Vagina (tissue), 2 donors: ENCODE results near the gene MAMDC2.

Experiments
- POLR2A ChIP-seq, 2 donors: fragments of 450-650 bp; IDR thresholded peaks; one replicate each; pipeline ENCODE4 v1.6.1; 2017; ENCODE audit warnings: antibody characterized with exemption in 2 of 2, mild to moderate bottlenecking in 2 of 2, moderate library complexity in 2 of 2
- POLR2AphosphoS5 ChIP-seq, 2 donors: sonication (generic); formaldehyde crosslinking; IDR thresholded peaks; one replicate each; pipeline ENCODE4 v1.9.0; 2017; ENCODE audit warnings: antibody characterized with exemption in 2 of 2, mild to moderate bottlenecking in 2 of 2, low read depth in 1 of 2; ENCODE audit not compliant: insufficient read depth in 1 of 2
- TF ChIP-seq, protein P1 (sequence below), 3 experiments: fragments of 450-650 bp in 2 of 3; fragments of 200-600 bp in 1 of 3; sonication (generic) in 1 of 3; IDR thresholded peaks; one replicate each; pipeline ENCODE4 v1.5.1; 2017 to 2019; ENCODE audit warnings: antibody characterized with exemption in 3 of 3, mild to moderate bottlenecking in 2 of 3, moderate library complexity in 2 of 3

DNA sequence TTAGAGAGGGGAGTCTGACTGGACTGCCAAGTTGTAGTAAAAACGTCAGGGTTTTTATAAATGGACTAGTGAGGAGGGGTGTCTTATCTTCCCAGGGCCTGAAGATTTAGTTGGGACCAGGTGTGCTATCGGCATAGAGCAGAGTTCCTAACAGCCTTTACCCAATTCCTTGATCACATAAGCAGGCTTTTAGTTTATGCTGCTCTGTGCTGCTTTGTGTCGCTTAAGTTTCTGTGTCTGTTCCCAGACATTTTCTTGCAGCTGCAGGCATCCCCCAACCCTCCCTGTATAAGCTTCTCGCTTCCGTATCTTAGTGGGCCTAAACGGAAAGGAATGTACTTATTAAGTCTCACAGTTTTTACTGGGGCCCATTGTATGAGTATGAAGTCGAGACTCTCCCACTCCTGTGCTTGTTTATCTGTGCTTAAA, 212.5 kb downstream of the MAMDC2 start:
- no peak for TF ChIP-seq POLR2AphosphoS5 (IDR thresholded peaks at IDR 0.05; ENCODE audit: insufficient read depth in 1 of 2, low read depth in 1 of 2)
- no peak for TF ChIP-seq POLR2A (IDR thresholded peaks at IDR 0.05)
- TF ChIP-seq, protein P1, sequence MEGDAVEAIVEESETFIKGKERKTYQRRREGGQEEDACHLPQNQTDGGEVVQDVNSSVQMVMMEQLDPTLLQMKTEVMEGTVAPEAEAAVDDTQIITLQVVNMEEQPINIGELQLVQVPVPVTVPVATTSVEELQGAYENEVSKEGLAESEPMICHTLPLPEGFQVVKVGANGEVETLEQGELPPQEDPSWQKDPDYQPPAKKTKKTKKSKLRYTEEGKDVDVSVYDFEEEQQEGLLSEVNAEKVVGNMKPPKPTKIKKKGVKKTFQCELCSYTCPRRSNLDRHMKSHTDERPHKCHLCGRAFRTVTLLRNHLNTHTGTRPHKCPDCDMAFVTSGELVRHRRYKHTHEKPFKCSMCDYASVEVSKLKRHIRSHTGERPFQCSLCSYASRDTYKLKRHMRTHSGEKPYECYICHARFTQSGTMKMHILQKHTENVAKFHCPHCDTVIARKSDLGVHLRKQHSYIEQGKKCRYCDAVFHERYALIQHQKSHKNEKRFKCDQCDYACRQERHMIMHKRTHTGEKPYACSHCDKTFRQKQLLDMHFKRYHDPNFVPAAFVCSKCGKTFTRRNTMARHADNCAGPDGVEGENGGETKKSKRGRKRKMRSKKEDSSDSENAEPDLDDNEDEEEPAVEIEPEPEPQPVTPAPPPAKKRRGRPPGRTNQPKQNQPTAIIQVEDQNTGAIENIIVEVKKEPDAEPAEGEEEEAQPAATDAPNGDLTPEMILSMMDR (IDR thresholded peaks at IDR 0.05): no peak
